ENCODE results near the gene PWWP2B. TPM values are rescaled to one million over a fixed set of nuclear protein-coding genes. Genes with fewer than 3 reads are reported as not detected.

The PWWP2B gene
- total and polyA plus RNA-seq, 9 of the 15 experiments (the other 6 are each of a cell fraction or from before 2014, with no cell fraction given), result 0.07 to 9.2 (median 1.6) TPM; not detected in 1

DNA sequence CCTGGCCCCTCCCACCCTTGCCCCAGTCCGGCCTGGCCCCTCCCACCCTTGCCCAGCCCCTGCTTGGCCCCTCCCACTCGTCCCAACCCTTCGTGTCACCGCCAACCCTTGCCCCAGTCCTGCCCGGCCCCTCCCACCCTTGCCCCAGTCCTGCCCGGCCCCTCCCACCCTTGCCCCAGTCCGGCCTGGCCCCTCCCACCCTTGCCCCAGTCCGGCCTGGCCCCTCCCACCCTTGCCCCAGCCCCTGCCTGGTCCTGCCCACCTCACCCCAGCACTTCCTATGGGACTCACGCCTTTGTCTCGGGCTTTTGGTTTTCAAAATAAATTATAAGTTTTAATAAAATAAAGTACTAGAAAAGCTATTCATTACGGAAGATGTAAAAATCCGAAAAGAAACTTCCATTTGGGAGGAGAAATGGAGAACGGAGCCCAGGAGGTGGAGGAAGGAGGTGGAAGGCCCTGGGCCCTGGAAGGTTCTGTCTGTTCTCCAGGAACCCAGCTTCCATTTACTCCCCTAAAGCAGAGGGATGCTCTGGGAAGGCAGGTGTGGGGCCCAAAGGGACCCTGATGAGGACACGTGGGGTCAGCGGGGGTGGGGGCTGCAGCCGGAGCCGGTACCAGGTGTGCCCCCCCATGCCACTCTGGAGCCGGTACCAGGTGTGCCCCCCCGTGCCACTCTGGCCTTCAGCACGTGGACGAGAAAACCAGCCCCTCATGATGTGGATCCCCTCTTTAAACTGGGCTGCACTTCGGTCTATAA is 52.2 kb downstream of the PWWP2B start (continued):
- TF ChIP-seq, protein P1, sequence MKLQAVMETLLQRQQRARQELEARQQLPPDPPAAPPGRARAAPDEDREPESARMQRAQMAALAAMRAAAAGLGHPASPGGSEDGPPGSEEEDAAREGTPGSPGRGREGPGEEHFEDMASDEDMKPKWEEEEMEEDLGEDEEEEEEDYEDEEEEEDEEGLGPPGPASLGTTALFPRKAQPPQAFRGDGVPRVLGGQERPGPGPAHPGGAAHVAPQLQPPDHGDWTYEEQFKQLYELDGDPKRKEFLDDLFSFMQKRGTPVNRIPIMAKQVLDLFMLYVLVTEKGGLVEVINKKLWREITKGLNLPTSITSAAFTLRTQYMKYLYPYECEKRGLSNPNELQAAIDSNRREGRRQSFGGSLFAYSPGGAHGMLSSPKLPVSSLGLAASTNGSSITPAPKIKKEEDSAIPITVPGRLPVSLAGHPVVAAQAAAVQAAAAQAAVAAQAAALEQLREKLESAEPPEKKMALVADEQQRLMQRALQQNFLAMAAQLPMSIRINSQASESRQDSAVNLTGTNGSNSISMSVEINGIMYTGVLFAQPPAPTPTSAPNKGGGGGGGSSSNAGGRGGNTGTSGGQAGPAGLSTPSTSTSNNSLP (IDR thresholded peaks at IDR 0.05; ENCODE audit: borderline replicate concordance, low read depth, low read length), result no peak
- TF ChIP-seq ZMIZ1 (IDR thresholded peaks at IDR 0.05; ENCODE audit: low read depth in 2 of 2, low read length in 2 of 2) (no peak), E2F3 (CRISPR knock-in tag; IDR thresholded peaks at IDR 0.05) (no peak)

DNA sequence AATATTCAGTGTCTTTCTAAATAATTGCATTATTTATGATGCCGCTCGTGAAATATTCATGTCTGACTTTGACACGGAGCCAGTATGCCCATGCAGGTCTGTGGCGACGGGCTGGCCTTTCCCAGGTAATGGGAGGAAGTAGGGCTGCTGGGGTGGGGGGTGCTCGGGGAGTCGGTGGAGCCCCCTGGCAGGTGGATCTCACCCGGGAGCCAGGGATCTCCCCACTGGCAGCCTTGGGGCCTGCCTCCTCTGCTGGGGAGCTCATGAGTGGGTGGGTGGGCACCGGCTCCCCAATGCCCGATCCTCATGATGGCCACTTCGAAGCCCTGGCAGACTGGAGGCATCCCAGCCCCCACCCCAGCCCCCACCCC is 52.8 kb downstream of the PWWP2B start:
- ATAC-seq (no peak), FAIRE-seq (no peak), DNase-seq (ENCODE audit: extremely low read depth in 1 of 4, low spot score in 3 of 4) (no peak)
- in situ Hi-C loops (cut with MboI) (loop anchor here (5.0 to 10.0 kb wide), 3 partner anchors 57 to 227 kb away; no protein-coding TSS in a partner anchor), intact Hi-C loops (cut with micrococcal nuclease) (loop anchor here (2.0 kb wide), 1 partner anchor 53 kb away; the partner anchor contains the start of gene PWWP2B)
- no peaks in the 10 kb centered on the region for H3K27me3 ChIP-seq (ENCODE audit: control insufficient read depth in 2 of 2, insufficient read depth in 2 of 2, low read length in 2 of 2)
- WGBS (ENCODE audit: insufficient coverage, low coverage, missing lambda C conversion rate), result no CpG with 5 or more reads among the region's 11 CpGs
- H3K9ac ChIP-seq (ENCODE audit: insufficient read depth in 1 of 2, low read depth in 2 of 2, low read length in 2 of 2), result no peak overlapping the region
- no TSS peak for BruUV-seq (replicated peaks)
- H3K27ac ChIP-seq (ENCODE audit: extremely low read depth, low read depth, low read length), result no peak overlapping the region
- no peaks in the 10 kb centered on the region for H3K9me3 ChIP-seq (replicated peaks; ENCODE audit: control insufficient read depth, insufficient read depth, low read depth, low read length)
- no peaks in the 10 kb centered on the region for H4K20me1 ChIP-seq (replicated peaks; ENCODE audit: control insufficient read depth, insufficient read depth, low read length)
- no peak overlapping the region for H3K4me3 ChIP-seq
- peaks cover 24 to 89% of the 10 kb centered on the region in 2 experiments for H3K4me1 ChIP-seq (replicated peaks in 1 of 2; ENCODE audit: control insufficient read depth in 2 of 2, insufficient read depth in 2 of 2, low read length in 2 of 2)
- no peaks in the 10 kb centered on the region for H3K79me2 ChIP-seq (ENCODE audit: control insufficient read depth, insufficient read depth, low read length)
- no peaks in the 10 kb centered on the region for H3K36me3 ChIP-seq (ENCODE audit: control insufficient read depth, insufficient read depth, low read length)
- CTCF ChIA-PET (ENCODE audit: low intra/inter-chr PET ratio), result no interaction called here
- no peak overlapping the region for H3K4me2 ChIP-seq (ENCODE audit: insufficient read depth, low read length)
- no peaks in the 10 kb centered on the region for H3K9me1 ChIP-seq (ENCODE audit: control insufficient read depth, insufficient read depth, low read length)
- H2AFZ ChIP-seq (ENCODE audit: low read depth, low read length), result no peak overlapping the region
- POLR2A ChIA-PET, result no interaction called here
- TF ChIP-seq ZBTB12 (CRISPR knock-in tag; IDR thresholded peaks at IDR 0.05) (no peak), KLF13 (tag; IDR thresholded peaks at IDR 0.05; ENCODE audit: borderline replicate concordance, low read depth) (no peak), XRCC3 (IDR thresholded peaks at IDR 0.05) (no peak), E2F5 (CRISPR knock-in tag; IDR thresholded peaks at IDR 0.05) (no peak), KLF10 (CRISPR knock-in tag; IDR thresholded peaks at IDR 0.05) (no peak), ZNF140 (CRISPR knock-in tag; IDR thresholded peaks at IDR 0.05) (no peak), TOE1 (IDR thresholded peaks at IDR 0.05; ENCODE audit: borderline replicate concordance) (no peak), TOE1 (CRISPR knock-in tag; IDR thresholded peaks at IDR 0.05; ENCODE audit: borderline replicate concordance, low read depth) (no peak)

Measured in K562 (cell line).